ENCODE results near the gene LGR6. TPM values are rescaled to one million over a fixed set of nuclear protein-coding genes. Genes with fewer than 3 reads are reported as not detected.

The LGR6 gene
- total and polyA plus RNA-seq, 12 donors = 0.06 to 1.0 (median 0.18) TPM; not detected in 3

DNA sequence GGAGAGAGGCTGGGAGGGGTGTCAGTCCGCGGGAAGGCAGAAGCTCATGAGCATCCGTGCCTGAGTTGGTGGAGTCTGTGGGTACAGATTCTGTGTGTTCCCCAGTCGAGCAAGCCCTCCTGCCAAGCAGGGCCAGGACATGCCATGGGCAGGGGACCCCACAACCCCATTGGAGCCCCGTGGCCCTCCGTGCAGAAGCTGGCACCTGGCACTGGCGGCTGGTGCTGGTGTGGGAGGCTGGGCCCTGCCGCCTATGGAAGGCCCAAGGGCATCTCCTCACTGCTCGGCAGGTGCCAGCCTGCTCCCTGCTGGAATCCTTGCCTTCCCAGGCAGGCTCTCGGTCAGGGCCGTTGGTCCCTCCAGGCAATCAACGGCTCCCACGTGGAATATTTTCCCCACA lies 74.4 kb downstream of the LGR6 start:
- Histone ChIP-seq H3K27me3 (no peaks in the 10 kb centered on the region), H3K36me3 (replicated peaks in 1 of 2) (no peaks in the 10 kb centered on the region), H3K9me3 (replicated peaks in 1 of 3) (no peaks in the 10 kb centered on the region), H3K4me1 (replicated peaks in 1 of 2) (no peaks in the 10 kb centered on the region), H3K27ac (no peak overlapping the region), H3K4me3 (no peak overlapping the region)
- TF ChIP-seq POLR2A (IDR thresholded peaks at IDR 0.05) = no peak
- TF ChIP-seq, protein P1, sequence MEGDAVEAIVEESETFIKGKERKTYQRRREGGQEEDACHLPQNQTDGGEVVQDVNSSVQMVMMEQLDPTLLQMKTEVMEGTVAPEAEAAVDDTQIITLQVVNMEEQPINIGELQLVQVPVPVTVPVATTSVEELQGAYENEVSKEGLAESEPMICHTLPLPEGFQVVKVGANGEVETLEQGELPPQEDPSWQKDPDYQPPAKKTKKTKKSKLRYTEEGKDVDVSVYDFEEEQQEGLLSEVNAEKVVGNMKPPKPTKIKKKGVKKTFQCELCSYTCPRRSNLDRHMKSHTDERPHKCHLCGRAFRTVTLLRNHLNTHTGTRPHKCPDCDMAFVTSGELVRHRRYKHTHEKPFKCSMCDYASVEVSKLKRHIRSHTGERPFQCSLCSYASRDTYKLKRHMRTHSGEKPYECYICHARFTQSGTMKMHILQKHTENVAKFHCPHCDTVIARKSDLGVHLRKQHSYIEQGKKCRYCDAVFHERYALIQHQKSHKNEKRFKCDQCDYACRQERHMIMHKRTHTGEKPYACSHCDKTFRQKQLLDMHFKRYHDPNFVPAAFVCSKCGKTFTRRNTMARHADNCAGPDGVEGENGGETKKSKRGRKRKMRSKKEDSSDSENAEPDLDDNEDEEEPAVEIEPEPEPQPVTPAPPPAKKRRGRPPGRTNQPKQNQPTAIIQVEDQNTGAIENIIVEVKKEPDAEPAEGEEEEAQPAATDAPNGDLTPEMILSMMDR (IDR thresholded peaks at IDR 0.05) = no peak
- no peak for DNase-seq
- intact Hi-C loops (cut with DNase I) = no loop called here
- WGBS, 4 donors = 86 to 92% (median 89%) methylated on average over 9 to 13 of the region's 13 CpGs

DNA sequence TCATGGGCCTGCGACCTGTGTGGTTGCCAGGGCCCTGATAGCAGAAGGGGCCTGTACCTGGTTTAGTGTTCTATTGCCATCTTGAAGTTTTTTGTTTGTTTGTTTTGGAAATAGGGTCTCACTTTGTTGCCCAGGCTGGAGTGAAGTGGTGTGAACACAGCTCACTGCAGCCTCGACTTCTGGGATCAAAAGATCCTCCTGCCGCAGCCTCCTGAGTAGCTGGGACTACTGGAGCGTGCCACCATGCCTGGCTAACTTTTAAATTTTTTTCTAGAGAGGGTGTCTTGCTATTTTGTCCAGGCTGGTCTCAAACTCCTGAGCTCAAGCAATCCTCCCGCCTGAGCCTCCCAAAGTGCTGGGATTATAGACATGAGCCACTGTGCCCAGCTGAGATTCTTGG lies 75.2 kb downstream of the LGR6 start:
- Histone ChIP-seq H3K27me3 (no peaks in the 10 kb centered on the region), H3K4me3 (no peak overlapping the region), H3K27ac (no peak overlapping the region), H3K36me3 (replicated peaks in 1 of 2) (no peaks in the 10 kb centered on the region), H3K4me1 (replicated peaks in 1 of 2) (no peaks in the 10 kb centered on the region), H3K9me3 (replicated peaks in 1 of 3) (no peaks in the 10 kb centered on the region)
- no peak for DNase-seq
- TF ChIP-seq, protein P1 (IDR thresholded peaks at IDR 0.05) = no peak
- TF ChIP-seq POLR2A (IDR thresholded peaks at IDR 0.05) = no peak
- WGBS, 4 donors = 86 to 97% (median 93%) methylated on average over 5 of the region's 5 CpGs
- intact Hi-C loops (cut with DNase I) = no loop called here

DNA sequence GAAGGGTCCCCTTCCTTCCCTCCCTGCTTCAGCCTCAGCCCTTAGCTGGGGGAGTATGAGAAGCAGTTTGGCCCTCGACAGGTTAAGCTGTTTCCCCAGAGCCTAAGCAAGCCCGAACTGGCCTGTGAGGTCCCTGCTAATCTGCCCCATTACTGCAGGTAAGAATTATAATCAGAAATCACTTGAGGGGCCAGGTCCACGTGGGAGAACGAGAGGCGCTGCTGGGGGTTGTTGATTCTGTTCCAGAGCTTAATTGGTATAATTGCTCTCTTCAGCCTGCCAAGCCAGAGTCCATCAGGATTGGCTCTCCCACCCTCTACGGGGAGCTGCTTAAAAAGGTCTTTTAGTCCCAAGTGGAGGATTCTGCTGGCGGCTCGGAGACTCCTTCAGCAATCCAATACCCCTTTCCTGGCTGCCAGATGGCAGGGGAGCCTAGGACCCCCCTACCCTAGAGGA lies 77.3 kb downstream of the LGR6 start:
- Histone ChIP-seq H3K36me3 (replicated peaks in 1 of 2) (no peaks in the 10 kb centered on the region), H3K4me1 (replicated peaks in 1 of 2) (no peaks in the 10 kb centered on the region), H3K27me3 (no peaks in the 10 kb centered on the region), H3K4me3 (no peak overlapping the region), H3K9me3 (replicated peaks in 1 of 3) (no peaks in the 10 kb centered on the region), H3K27ac (no peak overlapping the region)
- TF ChIP-seq POLR2A (IDR thresholded peaks at IDR 0.05) = no peak
- TF ChIP-seq, protein P1 (IDR thresholded peaks at IDR 0.05) = no peak
- intact Hi-C loops (cut with DNase I) = no loop called here
- no peak for DNase-seq
- WGBS, 4 donors = 62 to 76% (median 68%) methylated on average over 3 to 8 of the region's 8 CpGs

DNA sequence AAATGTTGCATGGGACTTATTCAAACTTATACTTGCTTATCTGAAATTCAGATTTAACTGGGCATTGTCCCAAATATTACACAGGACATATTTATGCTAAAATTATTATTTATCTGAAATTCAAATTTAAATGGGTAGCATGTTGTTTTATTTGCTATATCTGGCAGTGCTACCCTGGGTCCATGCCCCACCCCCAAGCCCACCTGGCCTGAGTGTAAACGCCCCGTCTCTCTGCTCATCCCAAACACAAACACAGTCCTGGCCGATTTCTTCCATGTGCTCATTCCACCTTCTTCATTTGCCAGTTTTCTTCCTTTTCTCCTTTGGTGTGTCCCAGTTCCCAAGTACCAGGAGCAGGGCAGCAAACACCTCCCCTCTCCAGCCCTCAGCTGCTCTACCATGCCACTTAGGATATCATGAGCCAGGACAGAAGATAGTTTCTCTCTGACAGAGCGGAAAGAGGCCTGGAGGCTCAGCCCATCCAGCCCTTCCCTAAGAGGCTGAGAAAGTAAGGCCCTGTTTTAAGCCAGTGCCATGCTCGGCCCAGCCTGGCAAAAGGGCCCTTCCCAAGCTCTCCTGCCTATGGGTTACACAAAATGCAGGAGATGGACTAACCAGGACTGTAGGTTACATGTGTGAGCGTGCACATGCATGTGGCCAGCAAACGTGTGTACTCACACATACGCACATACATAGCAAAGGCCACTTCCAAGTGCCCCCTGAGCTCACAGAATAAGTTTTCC lies 78.7 kb downstream of the LGR6 start:
- Histone ChIP-seq H3K9me3 (replicated peaks in 1 of 3) (no peaks in the 10 kb centered on the region), H3K27ac (no peak overlapping the region), H3K4me3 (no peak overlapping the region), H3K27me3 (no peaks in the 10 kb centered on the region), H3K4me1 (replicated peaks in 1 of 2) (no peaks in the 10 kb centered on the region), H3K36me3 (replicated peaks in 1 of 2) (no peaks in the 10 kb centered on the region)
- peak in 2 of 7 donors; percentile 5 to 28 for DNase-seq
- intact Hi-C loops (cut with DNase I) = no loop called here
- 80 to 91% (median 85%) methylated on average over 8 of the region's 8 CpGs for WGBS, 4 donors
- TF ChIP-seq, protein P1 (IDR thresholded peaks at IDR 0.05) = no peak
- no peak for TF ChIP-seq POLR2A (IDR thresholded peaks at IDR 0.05)
